Stimulated activated CD8-positive, alpha-beta memory T cell treated with anti-CD3 and anti-CD28 coated beads, Interleukin-7, amount 100 ng/mL, for 1 hour (primary cell): ENCODE data around the gene MAP3K5.
A peak's percentile ranks its signal among the peaks of the same experiment; 100 is the strongest.

ENCODE experiments used
- DNase-seq, 2 donors: peaks; one replicate each; pipeline ENCODE4 v3.0.0-alpha.2; 2020; ENCODE audit warnings: low read depth in 2 of 2

The MAP3K5 gene

GRCh38 chr6:136749359-136749997 is 42.8 kb downstream of the MAP3K5 start:
- DNase-seq, result no peak

- no peak for DNase-seq
Measured at GRCh38 chr6:136747507-136747906, 44.8 kb downstream of the MAP3K5 start.

DNA sequence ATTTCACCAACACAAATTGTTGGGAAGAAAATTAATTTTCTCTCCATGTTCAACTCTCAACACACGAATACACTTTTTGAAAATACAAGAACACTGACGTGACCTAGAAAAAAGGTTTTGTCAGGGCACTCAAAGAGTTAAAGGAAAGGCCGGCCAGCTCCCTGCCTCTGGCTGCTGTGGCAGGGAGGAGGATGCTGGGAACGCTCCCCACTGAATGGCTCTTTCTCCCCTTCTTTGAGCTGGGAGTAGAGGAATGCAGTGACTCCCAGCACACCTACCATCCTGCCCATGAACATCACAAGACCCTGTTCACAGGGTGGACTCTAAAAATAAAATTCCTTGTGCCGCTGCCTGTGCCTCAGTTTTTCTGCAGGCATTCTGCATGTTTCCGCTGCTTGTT is 47.0 kb downstream of the MAP3K5 start:
- DNase-seq, result no peak

DNA sequence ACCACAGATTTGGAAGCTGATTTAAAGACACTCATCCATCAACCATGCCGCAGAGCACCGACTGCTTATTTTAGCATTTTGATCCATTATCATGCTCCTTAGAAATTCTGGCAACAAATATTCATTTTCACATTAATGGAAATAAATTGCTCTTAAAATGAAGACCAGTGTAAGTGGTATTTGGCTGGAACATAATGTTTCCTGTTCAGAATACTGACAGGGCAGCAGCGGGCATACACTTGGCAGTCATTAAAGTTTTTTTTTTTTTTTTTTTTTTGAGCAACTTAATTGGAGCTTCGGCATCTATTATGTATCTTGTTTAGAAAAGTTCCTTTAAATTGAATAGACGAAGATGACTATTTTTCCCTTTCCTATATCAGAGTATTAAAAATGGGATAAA is 47.4 kb downstream of the MAP3K5 start:
- no peak for DNase-seq

GRCh38 chr6:136742125-136742524 is 50.2 kb downstream of the MAP3K5 start:
- no peak for DNase-seq

DNA sequence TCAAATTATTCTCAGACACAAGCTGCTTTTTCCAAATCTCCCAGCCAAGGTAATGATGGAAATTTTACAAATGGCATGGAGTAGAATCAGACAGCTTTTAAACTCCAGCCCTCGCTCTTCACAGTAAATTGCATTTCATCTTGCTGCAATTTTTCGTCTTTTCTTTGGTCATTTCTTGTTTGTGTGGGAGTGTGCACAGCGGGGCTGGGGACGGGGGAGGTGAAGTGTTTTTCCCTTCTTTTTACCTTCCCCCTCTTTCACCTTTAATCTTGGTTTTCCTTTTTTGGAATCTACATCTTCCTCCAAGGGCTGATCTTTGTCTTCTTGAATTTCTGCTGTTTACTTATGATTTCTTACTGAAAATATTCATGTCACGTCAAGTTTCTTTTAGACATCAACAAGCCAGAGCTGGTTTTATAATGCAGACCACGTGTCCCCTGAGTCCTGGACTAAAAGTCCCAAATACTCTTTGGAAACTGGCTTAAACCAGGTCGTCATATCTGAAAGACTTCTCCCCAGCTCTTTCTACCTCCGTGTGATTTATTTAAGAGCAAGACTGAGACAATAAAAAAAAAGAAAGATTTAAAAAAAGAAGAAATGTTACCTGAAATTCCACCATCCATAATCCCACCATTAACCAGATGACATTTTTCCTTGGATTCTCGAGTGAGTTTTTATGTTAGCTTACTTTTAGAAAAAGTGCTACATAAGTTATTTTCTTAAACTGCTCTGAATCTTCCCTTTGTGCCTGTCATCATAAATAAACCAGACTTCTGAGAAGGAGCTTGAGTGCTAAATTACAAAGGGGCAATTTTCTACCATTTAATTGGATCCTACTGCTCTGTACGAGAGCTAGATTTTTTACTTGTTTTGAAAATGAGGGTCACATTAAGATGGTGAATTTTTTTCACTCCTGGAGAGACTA is 52.0 kb downstream of the MAP3K5 start:
- DNase-seq, result no peak

GRCh38 chr6:136739501-136739900 is 52.8 kb downstream of the MAP3K5 start:
- DNase-seq, result no peak

GRCh38 chr6:136739071-136739470 is 53.2 kb downstream of the MAP3K5 start:
- no peak for DNase-seq

- no peak for DNase-seq
Measured at GRCh38 chr6:136738692-136739057, 53.6 kb downstream of the MAP3K5 start.

GRCh38 chr6:136737871-136738691 is 54.2 kb downstream of the MAP3K5 start:
- DNase-seq, result no peak

DNA sequence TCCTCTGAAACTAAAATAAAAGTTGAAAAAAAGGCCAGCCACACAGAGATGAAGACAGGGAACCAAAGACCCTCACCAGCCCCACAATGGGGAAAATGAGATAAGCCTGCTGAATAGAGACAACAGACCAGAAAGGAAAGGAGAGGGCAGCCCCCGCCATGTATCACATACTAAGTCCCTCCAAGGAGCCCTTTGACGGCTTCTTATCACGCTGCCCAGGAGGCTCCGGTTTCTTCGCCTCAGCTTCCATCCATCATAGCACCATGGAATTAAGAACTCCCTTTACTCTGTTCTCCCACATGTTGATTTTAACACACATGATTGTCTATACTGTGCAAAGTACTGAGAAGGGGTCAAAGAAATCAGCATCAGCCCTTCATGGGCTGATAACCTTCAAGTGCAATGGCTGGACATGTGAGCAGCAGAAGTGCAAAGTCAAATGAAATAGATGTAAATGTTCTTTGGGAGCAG is 54.9 kb downstream of the MAP3K5 start:
- no peak for DNase-seq

GRCh38 chr6:136736281-136736960 is 55.9 kb downstream of the MAP3K5 start:
- no peak for DNase-seq

DNA sequence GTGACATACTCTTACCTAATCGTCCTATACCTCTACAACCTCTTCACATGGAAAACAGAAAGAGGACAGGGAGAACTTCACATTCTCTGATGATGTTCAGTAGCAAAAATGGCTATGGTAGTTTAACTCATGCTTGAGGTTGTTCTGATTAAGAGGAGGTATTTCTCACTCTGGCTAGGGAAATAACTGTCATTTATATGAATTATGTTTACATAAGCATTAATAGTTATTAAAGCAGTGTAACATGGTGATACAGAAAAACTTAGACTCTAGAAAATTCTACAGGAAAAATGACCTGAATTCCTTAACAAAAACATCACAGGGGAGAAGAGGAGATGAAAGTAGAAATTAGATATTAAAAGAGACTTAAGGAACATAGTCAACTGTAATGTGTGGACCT is 57.3 kb downstream of the MAP3K5 start:
- no peak for DNase-seq

- no peak for DNase-seq
Measured at GRCh38 chr6:136732889-136733288, 59.4 kb downstream of the MAP3K5 start.

GRCh38 chr6:136729832-136730231 is 62.4 kb downstream of the MAP3K5 start:
- no peak for DNase-seq

DNA sequence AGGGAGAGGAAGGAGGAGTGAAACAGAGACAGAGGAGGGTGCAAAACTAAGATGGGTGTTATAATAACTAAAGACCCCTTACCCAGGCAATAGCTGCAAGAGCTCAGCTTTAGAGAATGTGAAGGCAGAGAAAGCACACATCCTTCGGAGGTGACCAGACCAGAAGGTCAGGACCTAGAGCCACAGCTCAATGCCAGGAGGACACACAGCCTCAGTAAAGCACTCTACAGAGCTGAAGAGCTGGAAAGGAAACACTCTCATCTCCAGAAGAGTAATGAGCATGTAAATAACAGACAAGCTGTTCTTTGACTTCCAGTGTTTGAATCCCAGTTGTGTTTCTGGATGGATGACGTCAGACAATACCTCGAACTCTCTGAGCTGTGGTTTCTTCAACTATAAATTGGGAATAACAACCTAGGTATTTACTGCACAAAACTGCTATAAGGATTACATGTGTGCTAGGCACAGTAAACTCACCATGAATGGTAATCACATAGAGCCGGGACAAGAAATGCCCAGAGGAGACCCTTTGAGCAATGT is 63.2 kb downstream of the MAP3K5 start:
- no peak for DNase-seq

- no peak for DNase-seq
Measured at GRCh38 chr6:136728033-136728939, 64.0 kb downstream of the MAP3K5 start.

DNA sequence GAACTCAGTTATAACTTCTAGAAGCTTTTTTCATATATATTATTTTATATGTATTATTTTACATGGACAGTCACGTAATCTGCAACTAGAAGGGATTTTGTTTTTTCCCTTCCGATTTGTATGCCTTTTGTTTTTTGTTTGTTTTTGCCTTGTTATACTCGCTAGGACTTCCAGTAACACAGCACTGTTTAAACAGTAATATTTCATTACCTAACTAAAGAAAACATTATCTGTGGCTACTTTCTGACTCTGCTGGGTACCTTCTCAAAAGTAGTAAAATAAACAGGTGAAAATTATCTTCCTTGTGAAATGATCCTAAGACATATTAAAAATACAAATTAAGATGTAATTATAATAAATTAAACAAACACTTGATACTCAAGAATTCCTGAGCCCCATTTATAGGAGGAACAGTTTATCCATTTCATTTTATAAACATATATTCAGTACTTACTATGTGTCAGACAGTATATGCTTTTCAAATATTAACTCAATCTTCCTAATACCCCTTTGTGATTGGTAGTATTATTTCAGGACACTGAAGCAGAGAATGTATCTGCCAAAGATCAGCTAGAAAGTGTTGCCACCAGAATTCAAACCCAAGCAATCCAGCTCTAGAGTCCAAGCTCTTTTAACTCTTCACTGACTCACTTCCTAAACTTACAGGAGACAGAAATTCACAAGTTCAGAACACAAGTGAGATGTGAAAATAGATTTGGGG is 65.3 kb downstream of the MAP3K5 start:
- no peak for DNase-seq

- no peak for DNase-seq
Measured at GRCh38 chr6:136725124-136725523, 67.2 kb downstream of the MAP3K5 start.

- DNase-seq, result peak in 1 of 2 donors; percentile 15
Measured at GRCh38 chr6:136723780-136724179, 68.5 kb downstream of the MAP3K5 start.
